ENCODE results near the gene PEX5L. TPM values are rescaled to one million over a fixed set of nuclear protein-coding genes. Genes with fewer than 3 reads are reported as not detected.
A peak's percentile ranks its signal among the peaks of the same experiment; 100 is the strongest.

PEX5L gene
- 5.4 and 7.0 TPM in 2 replicates for total RNA-seq (2014; rRNA removed; shearing (Covaris generic))
- polyA plus RNA-seq (2016; fragmentation: Nextera tagmentation; extraction: Ambion mirVana), result 4.6 and 6.3 TPM in 2 replicates
- long read RNA-seq, partial matches to known transcripts, result 1 of 10 reads
- long read RNA-seq, other reads (novel, unspliced or antisense), result 9 of 10 reads

- ATAC-seq, result peak; percentile 83
- peak within 1 kb of the TSS; percentile 86 for H3K4me2 ChIP-seq
- peaks cover 50% of the 10 kb centered on the region for H3K4me1 ChIP-seq (ENCODE audit: insufficient read depth)
- H3K9me2 ChIP-seq (ENCODE audit: insufficient read depth), result no peaks in the 10 kb centered on the region
- Mint-ChIP-seq H3K4me3 (peak within 1 kb of the TSS; percentile 92), H3K4me1 (peaks cover 41% of the 10 kb centered on the region), H3K9me3 (no peaks in the 10 kb centered on the region), H3K27ac (peak within 1 kb of the TSS; percentile 97), H3K27me3 (ENCODE audit: insufficient read depth, low read depth, poor library complexity) (peaks cover 6% of the 10 kb centered on the region), H3K36me3 (ENCODE audit: low read depth) (no peaks in the 10 kb centered on the region; the same call in 2 of the 3 replicates)
- H4K20me1 ChIP-seq (replicated peaks; ENCODE audit: insufficient read depth), result no peaks in the 10 kb centered on the region
- H3K79me2 ChIP-seq (replicated peaks; ENCODE audit: insufficient read depth), result 0 out of 2 replicates have a peak, but pooled peaks cover 5% of the 10 kb centered on the region
- H3F3A ChIP-seq (replicated peaks; ENCODE audit: low read depth), result no peaks in the 10 kb centered on the region
- TF ChIP-seq REST (IDR thresholded peaks at IDR 0.05; ENCODE audit: unreplicated experiment) (peak; percentile 79), ETS1 (IDR thresholded peaks at IDR 0.05) (no peak), POLR2AphosphoS5 (IDR thresholded peaks at IDR 0.05; ENCODE audit: low read depth) (peak; percentile 54), ZNF331 (CRISPR knock-in tag; IDR thresholded peaks at IDR 0.05; ENCODE audit: low read depth) (no peak), CREB1 (CRISPR knock-in tag; IDR thresholded peaks at IDR 0.05; ENCODE audit: low read depth) (peak; percentile 58)
- H3K4me3 ChIP-seq, result peak within 1 kb of the TSS; percentile 77
- peaks cover 13% of the 10 kb centered on the region for H3K27me3 ChIP-seq (ENCODE audit: insufficient read depth)
- H2AFZ ChIP-seq, result peak within 1 kb of the TSS; percentile 77
- peak; percentile 91 for DNase-seq (ENCODE audit: low spot score)
- H3K36me3 ChIP-seq (ENCODE audit: insufficient read depth), result no peaks in the 10 kb centered on the region
- peak within 1 kb of the TSS; percentile 81; the same call in 1 of the 2 replicates for H3K27ac ChIP-seq (ENCODE audit: low read depth)
Observed at GRCh38 chr3:180036671-180037455, at the start of gene PEX5L. PEX5L (minus strand) TSS chr3:180036937; CDS start chr3:180036599, 338 bp downstream.

- Mint-ChIP-seq H3K27ac (no peak overlapping the region), H3K4me1 (no peaks in the 10 kb centered on the region), H3K4me3 (no peak overlapping the region), H3K36me3 (ENCODE audit: low read depth) (no peaks in the 10 kb centered on the region), H3K9me3 (no peaks in the 10 kb centered on the region), H3K27me3 (ENCODE audit: insufficient read depth, low read depth, poor library complexity) (peaks cover 1% of the 10 kb centered on the region)
- Histone ChIP-seq H3K9me2 (ENCODE audit: insufficient read depth) (no peaks in the 10 kb centered on the region), H3K36me3 (ENCODE audit: insufficient read depth) (no peaks in the 10 kb centered on the region), H3F3A (replicated peaks; ENCODE audit: low read depth) (no peaks in the 10 kb centered on the region), H3K27me3 (ENCODE audit: insufficient read depth) (no peaks in the 10 kb centered on the region), H3K79me2 (replicated peaks; ENCODE audit: insufficient read depth) (no peaks in the 10 kb centered on the region), H2AFZ (peak overlapping the region; percentile 28; the same call in 1 of the 2 replicates), H3K4me3 (no peak overlapping the region), H3K4me2 (no peak overlapping the region), H3K27ac (ENCODE audit: low read depth) (no peak overlapping the region), H4K20me1 (replicated peaks; ENCODE audit: insufficient read depth) (no peaks in the 10 kb centered on the region), H3K4me1 (ENCODE audit: insufficient read depth) (no peaks in the 10 kb centered on the region)
- DNase-seq (ENCODE audit: low spot score) (no peak), ATAC-seq (no peak)
- TF ChIP-seq CTCF (conservative IDR thresholded peaks at IDR 0.05; ENCODE audit: low read depth in 2 of 2), result peak; percentile 17 to 58; a peak in 2 of 4 replicates
- TF ChIP-seq EZH2phosphoT487 (IDR thresholded peaks at IDR 0.05; ENCODE audit: unreplicated experiment), result no peak
Observed at GRCh38 chr3:180085122-180085710, 48.5 kb upstream of the PEX5L start.
